Neural cell (in vitro differentiated cells): Measurements from ENCODE around the gene SEPTIN7. TPM values are rescaled to one million over a fixed set of nuclear protein-coding genes. Genes with fewer than 3 reads are reported as not detected.

Source experiments
- H2AFZ ChIP-seq: fragments of 200-600, 300-800 bp; sonication (generic), shearing (Covaris generic); 2 replicates; pipeline ENCODE4 v1.6.0; 2014; ENCODE audit warnings: low read depth, mild to moderate bottlenecking, antibody characterized with exemption, low read length, moderate library complexity
- H3F3A ChIP-seq: fragments of 200-600 bp; shearing (Covaris generic); 2 replicates; pipeline ENCODE4 v1.6.1; 2016; ENCODE audit warnings: mild to moderate bottlenecking, moderate library complexity, mixed read lengths, antibody characterized with exemption, low read length; ENCODE audit not compliant: insufficient read depth, poor library complexity, severe bottlenecking
- H3K27ac ChIP-seq: fragments of 200-600, 300-800 bp; sonication (generic), shearing (Covaris generic); 2 replicates; pipeline ENCODE4 v1.5.1; 2014; ENCODE audit warnings: mild to moderate bottlenecking, low read length, moderate library complexity
- H3K27me3 ChIP-seq: fragments of 300-800, 200-600 bp; sonication (generic), shearing (Covaris generic); 2 replicates; pipeline ENCODE4 v1.6.0; 2014; ENCODE audit warnings: mild to moderate bottlenecking, low read depth, low read length, moderate library complexity; ENCODE audit not compliant: insufficient read depth
- H3K36me3 ChIP-seq: fragments of 300-800, 200-600 bp; sonication (generic), shearing (Covaris generic); 2 replicates; pipeline ENCODE4 v1.5.1; 2014; ENCODE audit warnings: mild to moderate bottlenecking, antibody characterized with exemption, low read length, moderate library complexity; ENCODE audit not compliant: insufficient read depth
- H3K4me2 ChIP-seq: fragments of 300-800, 200-600 bp; sonication (generic), shearing (Covaris generic); 2 replicates; pipeline ENCODE4 v1.6.0; 2014; ENCODE audit warnings: mild to moderate bottlenecking, low read length
- H3K4me3 ChIP-seq: fragments of 300-800, 200-600 bp; sonication (generic), shearing (Covaris generic); 2 replicates; pipeline ENCODE4 v1.5.1; 2014; ENCODE audit warnings: mild to moderate bottlenecking, low read length, moderate library complexity
- H3K79me2 ChIP-seq: fragments of 200-600 bp; shearing (Covaris generic); replicated peaks from 2 replicates; pipeline ENCODE4 v1.6.0; 2014; ENCODE audit warnings: mild to moderate bottlenecking, low read length, moderate library complexity; ENCODE audit not compliant: insufficient read depth
- H3K9ac ChIP-seq: fragments of 300-800, 200-600 bp; sonication (generic), shearing (Covaris generic); 2 replicates; pipeline ENCODE4 v1.6.1; 2016; ENCODE audit warnings: mild to moderate bottlenecking, low read length, mixed read lengths
- H3K9me2 ChIP-seq: fragments of 200-600 bp; shearing (Covaris generic); 2 replicates; pipeline ENCODE4 v1.6.1; 2016; ENCODE audit warnings: mild to moderate bottlenecking, low read length, mixed read lengths; ENCODE audit not compliant: insufficient read depth
- H3K9me3 ChIP-seq: fragments of 200-600, 300-800 bp; sonication (generic), shearing (Covaris generic); 2 replicates; pipeline ENCODE4 v1.6.1; 2016; ENCODE audit warnings: mild to moderate bottlenecking, mixed run types, low read length, moderate library complexity, mixed read lengths
- H4K20me1 ChIP-seq: fragments of 200-600 bp; shearing (Covaris generic); 2 replicates; pipeline ENCODE4 v1.6.1; 2016; ENCODE audit warnings: mild to moderate bottlenecking, mixed run types; ENCODE audit not compliant: insufficient read depth
- EP300 ChIP-seq: fragments of 450-650 bp; conservative IDR thresholded peaks from 2 replicates; pipeline ENCODE4 v1.6.1; 2014; ENCODE audit warnings: antibody characterized with exemption, mild to moderate bottlenecking, moderate library complexity; ENCODE audit not compliant: poor library complexity, severe bottlenecking
- EZH2 ChIP-seq: fragments of 200-600, 300-800 bp; shearing (Covaris generic), sonication (generic); IDR thresholded peaks from 2 replicates; pipeline ENCODE4 v1.6.1; 2014; ENCODE audit warnings: antibody characterized with exemption, low read length, borderline replicate concordance, mild to moderate bottlenecking; ENCODE audit not compliant: insufficient read depth, poor library complexity, severe bottlenecking
- MXI1 ChIP-seq: fragments of 450-650 bp; conservative IDR thresholded peaks from 2 replicates; pipeline ENCODE4 v1.6.1; 2014; ENCODE audit warnings: antibody characterized with exemption, mild to moderate bottlenecking; ENCODE audit not compliant: poor library complexity, severe bottlenecking
- POLR2AphosphoS5 ChIP-seq: IDR thresholded peaks from 2 replicates; pipeline ENCODE4 v1.6.1; 2012
- RAD21 ChIP-seq: fragments of 450-650 bp; conservative IDR thresholded peaks from 2 replicates; pipeline ENCODE4 v1.6.1; 2014; ENCODE audit warnings: antibody characterized with exemption, mild to moderate bottlenecking, moderate library complexity
- SMC3 ChIP-seq: fragments of 450-650 bp; conservative IDR thresholded peaks from 2 replicates; pipeline ENCODE4 v1.6.1; 2014; ENCODE audit warnings: antibody characterized with exemption, mild to moderate bottlenecking, moderate library complexity; ENCODE audit not compliant: poor library complexity
- TAF1 ChIP-seq: IDR thresholded peaks from 2 replicates; pipeline ENCODE4 v1.6.1; 2012; ENCODE audit warnings: low read depth
- polyA plus RNA-seq: library from polyadenylated mRNA; depleted of rRNA; stranded (reverse); fragments of >200 nt; gene quantifications from 2 replicates; pipeline ENCODE4 v1.2.3, GENCODE V29; 2014
- TF ChIP-seq, protein P1 (sequence below): IDR thresholded peaks from 2 replicates; pipeline ENCODE4 v1.6.1; 2012; ENCODE audit warnings: borderline replicate concordance
- TF ChIP-seq, protein P2 (sequence below): fragments of 450-650 bp; IDR thresholded peaks from 2 replicates; pipeline ENCODE4 v1.5.1; 2014; ENCODE audit warnings: antibody characterized with exemption, mild to moderate bottlenecking, moderate library complexity; ENCODE audit not compliant: poor library complexity, severe bottlenecking

SEPTIN7 gene
- polyA plus RNA-seq, 1 donor from 2014 or later = 492 TPM

GRCh38 chr7:35784332-35784731 lies 16.5 kb upstream of the SEPTIN7 start:
- TF ChIP-seq, protein P1, sequence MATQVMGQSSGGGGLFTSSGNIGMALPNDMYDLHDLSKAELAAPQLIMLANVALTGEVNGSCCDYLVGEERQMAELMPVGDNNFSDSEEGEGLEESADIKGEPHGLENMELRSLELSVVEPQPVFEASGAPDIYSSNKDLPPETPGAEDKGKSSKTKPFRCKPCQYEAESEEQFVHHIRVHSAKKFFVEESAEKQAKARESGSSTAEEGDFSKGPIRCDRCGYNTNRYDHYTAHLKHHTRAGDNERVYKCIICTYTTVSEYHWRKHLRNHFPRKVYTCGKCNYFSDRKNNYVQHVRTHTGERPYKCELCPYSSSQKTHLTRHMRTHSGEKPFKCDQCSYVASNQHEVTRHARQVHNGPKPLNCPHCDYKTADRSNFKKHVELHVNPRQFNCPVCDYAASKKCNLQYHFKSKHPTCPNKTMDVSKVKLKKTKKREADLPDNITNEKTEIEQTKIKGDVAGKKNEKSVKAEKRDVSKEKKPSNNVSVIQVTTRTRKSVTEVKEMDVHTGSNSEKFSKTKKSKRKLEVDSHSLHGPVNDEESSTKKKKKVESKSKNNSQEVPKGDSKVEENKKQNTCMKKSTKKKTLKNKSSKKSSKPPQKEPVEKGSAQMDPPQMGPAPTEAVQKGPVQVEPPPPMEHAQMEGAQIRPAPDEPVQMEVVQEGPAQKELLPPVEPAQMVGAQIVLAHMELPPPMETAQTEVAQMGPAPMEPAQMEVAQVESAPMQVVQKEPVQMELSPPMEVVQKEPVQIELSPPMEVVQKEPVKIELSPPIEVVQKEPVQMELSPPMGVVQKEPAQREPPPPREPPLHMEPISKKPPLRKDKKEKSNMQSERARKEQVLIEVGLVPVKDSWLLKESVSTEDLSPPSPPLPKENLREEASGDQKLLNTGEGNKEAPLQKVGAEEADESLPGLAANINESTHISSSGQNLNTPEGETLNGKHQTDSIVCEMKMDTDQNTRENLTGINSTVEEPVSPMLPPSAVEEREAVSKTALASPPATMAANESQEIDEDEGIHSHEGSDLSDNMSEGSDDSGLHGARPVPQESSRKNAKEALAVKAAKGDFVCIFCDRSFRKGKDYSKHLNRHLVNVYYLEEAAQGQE = no peak
- no peak for TF ChIP-seq EZH2
- TF ChIP-seq EP300 = no peak
- TF ChIP-seq RAD21 = no peak
- no peak for TF ChIP-seq TAF1
- TF ChIP-seq, protein P2, sequence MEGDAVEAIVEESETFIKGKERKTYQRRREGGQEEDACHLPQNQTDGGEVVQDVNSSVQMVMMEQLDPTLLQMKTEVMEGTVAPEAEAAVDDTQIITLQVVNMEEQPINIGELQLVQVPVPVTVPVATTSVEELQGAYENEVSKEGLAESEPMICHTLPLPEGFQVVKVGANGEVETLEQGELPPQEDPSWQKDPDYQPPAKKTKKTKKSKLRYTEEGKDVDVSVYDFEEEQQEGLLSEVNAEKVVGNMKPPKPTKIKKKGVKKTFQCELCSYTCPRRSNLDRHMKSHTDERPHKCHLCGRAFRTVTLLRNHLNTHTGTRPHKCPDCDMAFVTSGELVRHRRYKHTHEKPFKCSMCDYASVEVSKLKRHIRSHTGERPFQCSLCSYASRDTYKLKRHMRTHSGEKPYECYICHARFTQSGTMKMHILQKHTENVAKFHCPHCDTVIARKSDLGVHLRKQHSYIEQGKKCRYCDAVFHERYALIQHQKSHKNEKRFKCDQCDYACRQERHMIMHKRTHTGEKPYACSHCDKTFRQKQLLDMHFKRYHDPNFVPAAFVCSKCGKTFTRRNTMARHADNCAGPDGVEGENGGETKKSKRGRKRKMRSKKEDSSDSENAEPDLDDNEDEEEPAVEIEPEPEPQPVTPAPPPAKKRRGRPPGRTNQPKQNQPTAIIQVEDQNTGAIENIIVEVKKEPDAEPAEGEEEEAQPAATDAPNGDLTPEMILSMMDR = no peak
- TF ChIP-seq SMC3 = no peak
- TF ChIP-seq POLR2AphosphoS5 = no peak
- no peak for TF ChIP-seq MXI1
- Histone ChIP-seq H3K27ac (no peak overlapping the region), H3K79me2 (no peaks in the 10 kb centered on the region), H3K9me3 (no peaks in the 10 kb centered on the region), H3K36me3 (no peaks in the 10 kb centered on the region), H3K9me2 (no peaks in the 10 kb centered on the region), H3F3A (no peaks in the 10 kb centered on the region), H3K4me3 (no peak overlapping the region), H4K20me1 (no peaks in the 10 kb centered on the region), H3K27me3 (no peaks in the 10 kb centered on the region), H3K4me2 (no peak overlapping the region), H2AFZ (no peak overlapping the region), H3K9ac (no peak overlapping the region)

GRCh38 chr7:35785250-35785649 lies 15.6 kb upstream of the SEPTIN7 start:
- Histone ChIP-seq H3K4me2 (no peak overlapping the region), H3K27me3 (no peaks in the 10 kb centered on the region), H3K36me3 (no peaks in the 10 kb centered on the region), H3K4me3 (no peak overlapping the region), H3K27ac (no peak overlapping the region), H3K9me2 (no peaks in the 10 kb centered on the region), H3K9me3 (no peaks in the 10 kb centered on the region), H2AFZ (no peak overlapping the region), H3K9ac (no peak overlapping the region), H3K79me2 (no peaks in the 10 kb centered on the region), H4K20me1 (no peaks in the 10 kb centered on the region), H3F3A (no peaks in the 10 kb centered on the region)
- no peak for TF ChIP-seq EP300
- TF ChIP-seq, protein P1 = no peak
- TF ChIP-seq SMC3 = no peak
- TF ChIP-seq EZH2 = no peak
- no peak for TF ChIP-seq RAD21
- TF ChIP-seq TAF1 = no peak
- TF ChIP-seq, protein P2 = no peak
